Activated CD4-positive, alpha-beta T cell treated with anti-CD3 and anti-CD28 coated beads, Interleukin-2, amount 10 ng/mL, durations not matched to agents 7 days and 5 days (primary cell): ENCODE results near the gene COMMD7. TPM values are rescaled to one million over a fixed set of nuclear protein-coding genes. Genes with fewer than 3 reads are reported as not detected.
"Not testable (repeated sequence)": the region's sequence is repeated elsewhere in the genome, so short reads cannot be mapped to it uniquely, and the experiment has no call there.

ENCODE experiments used
- CTCF ChIA-PET: fragments of 350-600 bp; sonication (Branson Sonifier 250); formaldehyde crosslinking; loops from one replicate; lab custom pipeline; 2021; ENCODE audit warnings: antibody characterized with exemption; lab: Charles Lee
- POLR2A ChIA-PET: fragments of 350-600 bp; sonication (Branson Sonifier 250); formaldehyde crosslinking; loops from one replicate; lab custom pipeline; 2021; ENCODE audit warnings: antibody characterized with exemption; lab: Charles Lee
- DNase-seq: peaks from one replicate; pipeline ENCODE4 v3.0.0-alpha.2; 2020
- H3K27ac Mint-ChIP-seq: one replicate; pipeline ENCODE4 v1.8.0; 2021; ENCODE audit warnings: mild to moderate bottlenecking, moderate library complexity, mixed read lengths
- H3K27me3 Mint-ChIP-seq: one replicate; pipeline ENCODE4 v1.8.0; 2021; ENCODE audit warnings: mixed read lengths
- H3K36me3 Mint-ChIP-seq: one replicate; pipeline ENCODE4 v1.8.0; 2021; ENCODE audit warnings: low read depth, mixed read lengths
- H3K4me1 Mint-ChIP-seq: one replicate; pipeline ENCODE4 v1.8.0; 2021; ENCODE audit warnings: mixed read lengths
- H3K4me3 Mint-ChIP-seq: one replicate; pipeline ENCODE4 v1.8.0; 2021; ENCODE audit warnings: mild to moderate bottlenecking, moderate library complexity, mixed read lengths
- H3K9me3 Mint-ChIP-seq: one replicate; pipeline ENCODE4 v1.8.0; 2021; ENCODE audit warnings: mixed read lengths
- total RNA-seq, 2 experiments: library from RNA; stranded (reverse); gene quantifications; one replicate each; pipeline ENCODE4 v1.2.3, GENCODE V29; 2021

COMMD7 gene
- total RNA-seq, 2 experiments from 2014 or later, result 63.4 to 75.7 TPM

- POLR2A ChIA-PET, result no interaction called here
- DNase-seq, result no peak
- Mint-ChIP-seq H3K4me1 (peaks cover 67% of the 10 kb centered on the region), H3K27me3 (no peaks in the 10 kb centered on the region), H3K4me3 (no peak overlapping the region), H3K27ac (peak overlapping the region; percentile 9), H3K9me3 (no peaks in the 10 kb centered on the region), H3K36me3 (peaks cover 18% of the 10 kb centered on the region)
- CTCF ChIA-PET, result interaction anchor here (1.6 to 4.6 kb wide), 2 partner anchors 10 to 38 kb away, joined by 3 to 20 read pairs; no protein-coding TSS in a partner anchor
Observed at GRCh38 chr20:32741151-32741550, 2.1 kb downstream of the COMMD7 start.

GRCh38 chr20:32737371-32738223, 5.7 kb downstream of the COMMD7 start:
- Mint-ChIP-seq H3K4me3 (peak overlapping the region; percentile 27), H3K27ac (peak overlapping the region; percentile 91), H3K36me3 (peaks cover 20% of the 10 kb centered on the region), H3K9me3 (no peaks in the 10 kb centered on the region), H3K27me3 (no peaks in the 10 kb centered on the region), H3K4me1 (peaks cover 55% of the 10 kb centered on the region)
- DNase-seq, result peak; percentile 58
- ChIA-PET CTCF (interaction anchor here (0.5 to 4.6 kb wide), 10 partner anchors 9 to 1371 kb away, joined by 3 to 20 read pairs (median 3); no protein-coding TSS in a partner anchor), POLR2A (interaction anchor here (0.6 to 0.9 kb wide), 3 partner anchors 157 to 352 kb away, joined by 3 to 4 read pairs (median 3); no protein-coding TSS in a partner anchor)

- POLR2A ChIA-PET, result no interaction called here
- Mint-ChIP-seq H3K4me1 (peaks cover 30% of the 10 kb centered on the region), H3K27ac (peak overlapping the region; percentile 85), H3K36me3 (peaks cover 30% of the 10 kb centered on the region), H3K4me3 (no peak overlapping the region), H3K9me3 (no peaks in the 10 kb centered on the region), H3K27me3 (no peaks in the 10 kb centered on the region)
- no peak for DNase-seq
- CTCF ChIA-PET, result interaction anchor here (0.6 to 0.7 kb wide), 2 partner anchors 17 to 46 kb away, joined by 3 read pairs; no protein-coding TSS in a partner anchor
Observed at GRCh38 chr20:32731882-32732266, 11.4 kb downstream of the COMMD7 start.

- Mint-ChIP-seq H3K4me1 (peaks cover 20% of the 10 kb centered on the region), H3K36me3 (peaks cover 33% of the 10 kb centered on the region)
- H3K27ac Mint-ChIP-seq, H3K9me3 Mint-ChIP-seq, POLR2A ChIA-PET, H3K27me3 Mint-ChIP-seq, H3K4me3 Mint-ChIP-seq, CTCF ChIA-PET, DNase-seq: not testable (repeated sequence)
Observed at GRCh38 chr20:32729334-32729733, 13.9 kb downstream of the COMMD7 start.

- H3K27me3 Mint-ChIP-seq, H3K9me3 Mint-ChIP-seq, CTCF ChIA-PET, H3K4me3 Mint-ChIP-seq, DNase-seq, POLR2A ChIA-PET: not testable (repeated sequence)
- Mint-ChIP-seq H3K36me3 (peaks cover 33% of the 10 kb centered on the region), H3K4me1 (peaks cover 20% of the 10 kb centered on the region), H3K27ac (peak overlapping the region; percentile 60)
Observed at GRCh38 chr20:32728435-32728834, 14.8 kb downstream of the COMMD7 start.

GRCh38 chr20:32727683-32728082, 15.6 kb downstream of the COMMD7 start:
- Mint-ChIP-seq H3K4me1 (peaks cover 20% of the 10 kb centered on the region), H3K27ac (no peak overlapping the region), H3K9me3 (no peaks in the 10 kb centered on the region), H3K4me3 (no peak overlapping the region), H3K27me3 (no peaks in the 10 kb centered on the region), H3K36me3 (peaks cover 33% of the 10 kb centered on the region)
- CTCF ChIA-PET, result interaction anchor here (0.6 kb wide), 1 partner anchor 96 kb away, joined by 3 read pairs; no protein-coding TSS in a partner anchor
- no peak for DNase-seq
- POLR2A ChIA-PET, result no interaction called here

GRCh38 chr20:32718749-32719348, 24.4 kb downstream of the COMMD7 start:
- Mint-ChIP-seq H3K27ac (no peak overlapping the region), H3K4me1 (no peaks in the 10 kb centered on the region), H3K4me3 (no peak overlapping the region), H3K9me3 (no peaks in the 10 kb centered on the region), H3K36me3 (peaks cover 21% of the 10 kb centered on the region), H3K27me3 (no peaks in the 10 kb centered on the region)
- DNase-seq, result no peak
- ChIA-PET POLR2A (no interaction called here), CTCF (interaction anchor here (1.6 kb wide), 1 partner anchor 12 kb away, joined by 3 read pairs; no protein-coding TSS in a partner anchor)

GRCh38 chr20:32711346-32711745, 31.9 kb downstream of the COMMD7 start:
- Mint-ChIP-seq H3K27ac (no peak overlapping the region), H3K4me3 (no peak overlapping the region), H3K4me1 (peaks cover 4% of the 10 kb centered on the region), H3K36me3 (peaks cover 17% of the 10 kb centered on the region), H3K27me3 (no peaks in the 10 kb centered on the region), H3K9me3 (no peaks in the 10 kb centered on the region)
- no peak for DNase-seq
- POLR2A ChIA-PET, result no interaction called here
- CTCF ChIA-PET, result interaction anchor here (0.5 to 1.4 kb wide), 2 partner anchors 47 to 68 kb away, joined by 3 read pairs; no protein-coding TSS in a partner anchor

- CTCF ChIA-PET, result interaction anchor here (1.3 to 1.4 kb wide), 2 partner anchors 28 to 70 kb away, joined by 3 to 4 read pairs; no protein-coding TSS in a partner anchor
- Mint-ChIP-seq H3K27ac (peak overlapping the region; percentile 68), H3K4me1 (peaks cover 4% of the 10 kb centered on the region)
Observed at GRCh38 chr20:32709632-32710121, 33.6 kb downstream of the COMMD7 start.

GRCh38 chr20:32709029-32709631, 34.1 kb downstream of the COMMD7 start:
- POLR2A ChIA-PET, H3K9me3 Mint-ChIP-seq: not testable (repeated sequence)
- CTCF ChIA-PET, result interaction anchor here (0.8 to 1.3 kb wide), 2 partner anchors 15 to 29 kb away, joined by 4 read pairs; no protein-coding TSS in a partner anchor

More at GRCh38 chr20:32709632-32710121, 33.6 kb downstream of the COMMD7 start:
- no peaks in the 10 kb centered on the region for H3K27me3 Mint-ChIP-seq
- POLR2A ChIA-PET, result no interaction called here
- DNase-seq, result no peak
- no peak overlapping the region for H3K4me3 Mint-ChIP-seq
- H3K36me3 Mint-ChIP-seq, result peaks cover 21% of the 10 kb centered on the region
- no peaks in the 10 kb centered on the region for H3K9me3 Mint-ChIP-seq

GRCh38 chr20:32707691-32708581, 35.3 kb downstream of the COMMD7 start:
- H3K27ac Mint-ChIP-seq, result no peak overlapping the region
- no peak for DNase-seq
- H3K9me3 Mint-ChIP-seq, result no peaks in the 10 kb centered on the region
- CTCF ChIA-PET, result interaction anchor here (1.3 to 1.5 kb wide), 2 partner anchors 27 to 30 kb away, joined by 3 to 4 read pairs; no protein-coding TSS in a partner anchor
- H3K36me3 Mint-ChIP-seq, result peaks cover 29% of the 10 kb centered on the region
- H3K4me1 Mint-ChIP-seq, result peaks cover 4% of the 10 kb centered on the region
- H3K27me3 Mint-ChIP-seq, result no peaks in the 10 kb centered on the region
- POLR2A ChIA-PET, result no interaction called here
- H3K4me3 Mint-ChIP-seq, result no peak overlapping the region

More at GRCh38 chr20:32709029-32709631, 34.1 kb downstream of the COMMD7 start:
- H3K4me3 Mint-ChIP-seq, H3K27me3 Mint-ChIP-seq, H3K27ac Mint-ChIP-seq, H3K4me1 Mint-ChIP-seq, DNase-seq: not testable (repeated sequence)
- H3K36me3 Mint-ChIP-seq, result peaks cover 27% of the 10 kb centered on the region
